Fibroblast of the aortic adventitia (primary cell): ENCODE results near the gene CD70. TPM values are rescaled to one million over a fixed set of nuclear protein-coding genes. Genes with fewer than 3 reads are reported as not detected.
"Not testable (repeated sequence)": the region's sequence is repeated elsewhere in the genome, so short reads cannot be mapped to it uniquely, and the experiment has no call there.

ENCODE experiments used
- DNase-seq: peaks from one replicate; pipeline ENCODE4 v3.0.0-alpha.2; 2010; ENCODE audit warnings: low read depth
- H3K4me3 ChIP-seq: 2 replicates; pipeline ENCODE4 v1.5.1; 2011; ENCODE audit warnings: low read depth, mild to moderate bottlenecking, control low read depth, low read length, moderate library complexity
- CTCF ChIP-seq: IDR thresholded peaks from 2 replicates; pipeline ENCODE4 v1.5.1; 2011; ENCODE audit warnings: mild to moderate bottlenecking, low read length, control low read depth, inconsistent platforms; ENCODE audit not compliant: insufficient read depth
- total RNA-seq: library from RNA; depleted of rRNA; stranded (reverse); fragments of >200 nt; gene quantifications from 2 replicates; pipeline ENCODE4 v1.2.3, GENCODE V29; 2012; ENCODE audit warnings: low replicate concordance

Gene CD70, protein sequence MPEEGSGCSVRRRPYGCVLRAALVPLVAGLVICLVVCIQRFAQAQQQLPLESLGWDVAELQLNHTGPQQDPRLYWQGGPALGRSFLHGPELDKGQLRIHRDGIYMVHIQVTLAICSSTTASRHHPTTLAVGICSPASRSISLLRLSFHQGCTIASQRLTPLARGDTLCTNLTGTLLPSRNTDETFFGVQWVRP
- total RNA-seq: 0.09 TPM in 1 of 2 replicates, not detected in the other

DNA sequence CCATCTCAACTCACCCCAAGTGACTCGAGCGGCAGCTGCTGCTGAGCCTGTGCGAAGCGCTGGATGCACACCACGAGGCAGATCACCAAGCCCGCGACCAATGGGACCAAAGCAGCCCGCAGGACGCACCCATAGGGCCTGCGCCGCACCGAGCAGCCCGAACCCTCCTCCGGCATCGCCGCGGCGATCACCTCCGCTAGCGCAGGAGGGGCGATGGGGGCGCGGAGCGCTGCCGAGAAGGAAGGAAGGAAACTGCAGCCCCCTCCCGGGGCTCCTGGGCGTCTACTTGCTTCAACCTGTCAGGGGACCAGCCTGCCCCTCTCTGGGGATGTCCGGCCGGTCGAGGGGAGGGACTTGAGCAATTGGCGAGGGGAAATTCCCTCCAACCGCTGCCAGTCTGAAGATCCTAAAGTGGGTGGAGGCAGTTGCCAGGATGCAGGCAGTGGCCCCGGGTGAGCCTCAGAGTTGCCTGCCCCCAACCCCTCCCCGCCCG lies at the start of gene CD70:
Gene CD70, minus strand, starts transcription at position 324 of the 493 bp plus-strand sequence. Its CDS starts 148 bp downstream, at position 176.
- TF ChIP-seq CTCF: no peak
- H3K4me3 ChIP-seq: peak within 1 kb of the TSS; percentile 41
- no peak for DNase-seq

DNA sequence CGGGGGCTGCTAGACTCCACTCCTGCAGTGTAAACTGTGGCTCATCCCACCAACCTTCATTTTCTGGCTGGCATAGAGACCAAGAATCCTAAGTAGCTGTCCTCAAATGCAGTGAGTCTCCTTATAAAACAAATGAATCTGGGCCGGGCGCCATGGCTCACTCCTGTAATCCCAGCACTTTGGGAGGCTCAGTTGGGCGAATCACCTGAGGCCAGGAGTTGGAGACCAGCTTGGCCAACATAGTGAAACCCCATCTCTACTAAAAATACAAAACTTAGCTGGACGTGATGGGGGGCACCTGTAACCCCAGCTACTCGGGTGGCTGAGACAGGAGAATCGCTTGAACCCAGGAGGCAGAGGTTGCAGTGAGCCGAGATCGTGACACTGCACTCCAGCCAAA lies 49.4 kb upstream of the CD70 start:
- H3K4me3 ChIP-seq, DNase-seq: not testable (repeated sequence)

DNA sequence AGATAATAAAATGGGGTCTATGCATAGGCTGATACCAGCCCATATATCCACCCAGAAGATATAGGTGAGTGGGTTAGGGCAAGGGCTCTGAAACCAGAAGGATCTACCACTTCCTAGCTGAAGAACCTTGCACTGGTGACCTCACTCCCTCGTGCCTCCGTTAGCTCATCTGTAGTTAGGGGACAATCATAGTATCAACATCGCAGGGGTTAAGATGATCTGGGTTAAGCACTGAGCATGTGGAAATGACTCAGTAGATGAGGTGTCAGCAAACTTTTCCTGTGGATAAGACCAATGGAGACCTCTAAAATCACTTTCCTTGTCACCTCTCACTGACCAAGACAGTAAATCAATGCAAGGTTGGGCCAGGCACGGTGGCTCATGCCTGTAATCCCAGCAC lies 48.5 kb upstream of the CD70 start:
- no peak for TF ChIP-seq CTCF
- DNase-seq: no peak
- H3K4me3 ChIP-seq: no peak overlapping the region

DNA sequence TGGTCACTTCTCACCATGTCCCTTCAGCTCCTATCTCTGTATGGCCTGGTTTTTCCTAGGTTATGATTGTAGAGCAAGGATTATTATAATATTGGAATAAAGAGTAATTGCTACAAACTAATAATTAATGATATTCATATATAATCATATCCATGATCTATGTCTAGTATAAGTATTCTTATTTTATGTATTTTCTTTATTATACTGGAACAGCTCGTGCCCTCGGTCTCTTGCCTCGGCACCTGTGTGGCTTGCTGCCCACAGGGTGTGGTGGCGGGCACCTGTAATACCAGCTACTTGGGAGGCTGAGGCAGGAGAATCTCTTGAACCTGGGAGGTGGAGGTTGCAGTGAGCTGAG lies 42.5 kb upstream of the CD70 start:
- H3K4me3 ChIP-seq, DNase-seq: not testable (repeated sequence)

- TF ChIP-seq CTCF: peak; percentile 77
- H3K4me3 ChIP-seq: not testable (repeated sequence)
- peak; percentile 76 for DNase-seq
Measured at GRCh38 chr19:6632747-6633455, 42.0 kb upstream of the CD70 start.

DNA sequence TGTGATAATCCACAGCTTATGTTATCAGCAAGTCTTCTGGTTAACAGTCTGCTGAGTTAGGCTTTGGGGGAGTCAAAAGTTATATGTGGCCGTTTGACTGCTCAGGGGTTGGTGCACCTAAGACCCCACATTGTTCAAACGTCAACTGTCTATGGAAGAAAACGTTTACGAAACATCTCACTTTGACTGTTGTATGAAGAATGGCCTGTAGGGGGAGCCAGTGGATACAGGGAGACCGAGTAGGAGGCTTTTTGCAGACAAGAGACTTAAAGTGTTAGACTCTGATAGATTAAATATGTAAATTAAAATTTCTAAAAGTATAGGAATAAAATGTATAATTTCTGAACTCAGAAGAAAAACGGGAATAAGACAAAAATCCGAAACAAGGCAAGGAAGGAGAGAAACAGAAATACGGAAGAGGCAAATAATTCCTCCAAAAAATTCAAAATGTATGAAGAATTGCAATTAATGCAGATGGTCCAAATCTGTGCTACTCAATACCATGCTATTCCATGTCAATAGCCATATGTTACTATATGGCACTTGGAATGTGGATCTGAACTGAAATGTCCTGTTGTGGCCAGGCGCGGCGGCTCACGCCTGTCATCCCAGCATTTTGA lies 41.2 kb upstream of the CD70 start:
- peak; percentile 88 for DNase-seq
- H3K4me3 ChIP-seq: no peak overlapping the region
- TF ChIP-seq CTCF: peak; percentile 86

DNA sequence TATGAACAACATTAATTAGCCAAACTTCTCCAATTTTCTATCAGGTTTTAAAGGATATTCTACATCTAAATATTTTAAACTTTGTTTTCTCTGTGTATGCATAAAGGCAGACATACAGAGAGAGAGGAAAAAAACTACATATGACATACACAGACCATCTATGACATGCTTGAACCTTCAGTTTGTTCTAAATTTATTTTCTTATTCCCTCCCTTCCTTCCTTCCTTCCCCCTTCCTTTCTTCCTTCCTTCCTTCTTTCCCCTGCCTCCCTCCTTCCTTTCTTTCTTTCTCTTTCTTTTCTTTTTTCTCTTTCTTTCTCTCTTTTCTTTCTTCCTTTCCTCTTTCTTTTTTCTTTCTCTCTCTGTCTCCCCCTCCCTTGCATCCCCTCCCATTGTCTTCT lies 35.8 kb upstream of the CD70 start:
- H3K4me3 ChIP-seq: no peak overlapping the region
- TF ChIP-seq CTCF: no peak
- no peak for DNase-seq
